ENCODE data around the gene RNF152.

DNA sequence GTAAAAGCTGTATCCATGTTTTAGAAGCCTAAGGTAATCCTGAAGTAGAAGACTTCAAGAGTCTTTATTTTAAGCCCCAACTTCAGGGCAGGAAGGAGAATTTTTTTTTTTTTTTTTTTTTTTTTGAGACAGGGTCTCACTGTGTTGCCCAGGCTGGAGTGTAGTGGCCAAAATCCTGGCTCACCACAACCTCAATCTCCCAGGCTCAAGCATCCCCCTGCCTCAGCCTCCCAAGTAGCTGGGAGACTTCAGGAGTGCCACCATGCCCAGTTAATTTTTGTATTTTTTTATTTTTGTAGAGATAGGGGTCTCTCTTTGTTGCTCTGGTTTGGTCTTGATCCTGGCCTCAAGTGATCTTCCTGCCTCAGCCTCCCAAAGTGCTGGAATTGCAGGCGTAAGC, 3.3 kb upstream of the RNF152 start:
- TF ChIP-seq, protein P1, sequence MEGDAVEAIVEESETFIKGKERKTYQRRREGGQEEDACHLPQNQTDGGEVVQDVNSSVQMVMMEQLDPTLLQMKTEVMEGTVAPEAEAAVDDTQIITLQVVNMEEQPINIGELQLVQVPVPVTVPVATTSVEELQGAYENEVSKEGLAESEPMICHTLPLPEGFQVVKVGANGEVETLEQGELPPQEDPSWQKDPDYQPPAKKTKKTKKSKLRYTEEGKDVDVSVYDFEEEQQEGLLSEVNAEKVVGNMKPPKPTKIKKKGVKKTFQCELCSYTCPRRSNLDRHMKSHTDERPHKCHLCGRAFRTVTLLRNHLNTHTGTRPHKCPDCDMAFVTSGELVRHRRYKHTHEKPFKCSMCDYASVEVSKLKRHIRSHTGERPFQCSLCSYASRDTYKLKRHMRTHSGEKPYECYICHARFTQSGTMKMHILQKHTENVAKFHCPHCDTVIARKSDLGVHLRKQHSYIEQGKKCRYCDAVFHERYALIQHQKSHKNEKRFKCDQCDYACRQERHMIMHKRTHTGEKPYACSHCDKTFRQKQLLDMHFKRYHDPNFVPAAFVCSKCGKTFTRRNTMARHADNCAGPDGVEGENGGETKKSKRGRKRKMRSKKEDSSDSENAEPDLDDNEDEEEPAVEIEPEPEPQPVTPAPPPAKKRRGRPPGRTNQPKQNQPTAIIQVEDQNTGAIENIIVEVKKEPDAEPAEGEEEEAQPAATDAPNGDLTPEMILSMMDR (conservative IDR thresholded peaks at IDR 0.05 in 1 of 2, IDR thresholded peaks at IDR 0.05 in 1 of 2; ENCODE audit: extremely low read depth in 1 of 2, insufficient read depth in 1 of 2, low read depth in 1 of 2, low read length in 2 of 2), result no peak
- no peak for TF ChIP-seq EZH2 (IDR thresholded peaks at IDR 0.05; ENCODE audit: borderline replicate concordance, low read length)

Measured in mammary epithelial cell (primary cell).